ENCODE measurements around the gene SDE2.

SDE2 gene

DNA sequence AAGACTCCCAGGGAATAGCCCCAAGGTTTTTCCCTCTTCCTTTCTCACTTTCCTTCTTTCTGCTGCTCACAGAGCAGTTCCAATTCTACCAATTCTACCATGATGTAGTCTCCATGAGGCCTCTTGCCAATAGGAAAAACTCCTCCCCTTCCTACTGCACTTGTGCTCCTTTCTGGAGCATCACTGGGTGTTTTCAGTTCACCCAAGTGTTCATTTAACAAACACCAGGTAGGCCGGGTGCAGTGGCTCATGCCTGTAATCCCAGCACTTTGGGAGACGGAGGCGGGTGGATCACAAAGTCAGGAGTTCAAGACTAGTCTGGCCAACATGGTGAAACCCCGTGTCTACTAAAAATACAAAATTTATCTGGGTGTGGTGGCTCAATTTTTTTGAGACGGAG lies 36.8 kb upstream of the SDE2 start:
- DNase-seq (ENCODE audit: low spot score): no peak
- TF ChIP-seq, protein P1, sequence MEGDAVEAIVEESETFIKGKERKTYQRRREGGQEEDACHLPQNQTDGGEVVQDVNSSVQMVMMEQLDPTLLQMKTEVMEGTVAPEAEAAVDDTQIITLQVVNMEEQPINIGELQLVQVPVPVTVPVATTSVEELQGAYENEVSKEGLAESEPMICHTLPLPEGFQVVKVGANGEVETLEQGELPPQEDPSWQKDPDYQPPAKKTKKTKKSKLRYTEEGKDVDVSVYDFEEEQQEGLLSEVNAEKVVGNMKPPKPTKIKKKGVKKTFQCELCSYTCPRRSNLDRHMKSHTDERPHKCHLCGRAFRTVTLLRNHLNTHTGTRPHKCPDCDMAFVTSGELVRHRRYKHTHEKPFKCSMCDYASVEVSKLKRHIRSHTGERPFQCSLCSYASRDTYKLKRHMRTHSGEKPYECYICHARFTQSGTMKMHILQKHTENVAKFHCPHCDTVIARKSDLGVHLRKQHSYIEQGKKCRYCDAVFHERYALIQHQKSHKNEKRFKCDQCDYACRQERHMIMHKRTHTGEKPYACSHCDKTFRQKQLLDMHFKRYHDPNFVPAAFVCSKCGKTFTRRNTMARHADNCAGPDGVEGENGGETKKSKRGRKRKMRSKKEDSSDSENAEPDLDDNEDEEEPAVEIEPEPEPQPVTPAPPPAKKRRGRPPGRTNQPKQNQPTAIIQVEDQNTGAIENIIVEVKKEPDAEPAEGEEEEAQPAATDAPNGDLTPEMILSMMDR (IDR thresholded peaks at IDR 0.05; ENCODE audit: extremely low read depth, missing control alignments): no peak

DNA sequence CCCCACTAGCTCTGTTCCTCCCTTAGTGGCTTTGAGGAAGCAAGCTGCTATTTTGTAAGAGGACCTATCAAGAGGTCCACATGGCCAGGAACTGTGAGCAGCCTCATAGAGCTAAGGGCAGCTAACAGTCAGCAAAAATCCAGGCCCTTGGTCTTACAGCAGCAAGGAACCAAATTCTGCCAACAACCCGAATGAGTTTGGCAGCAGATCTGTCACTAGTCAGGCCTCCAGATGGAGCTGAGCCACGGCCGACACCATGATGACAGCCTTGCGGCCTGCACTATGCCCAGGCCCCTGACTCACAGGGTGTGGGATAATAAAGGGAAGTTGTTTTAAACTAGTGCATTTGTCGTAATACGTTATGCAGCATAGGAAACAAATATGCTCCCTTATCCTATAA lies 35.3 kb upstream of the SDE2 start:
- DNase-seq (ENCODE audit: low spot score): no peak
- TF ChIP-seq, protein P1 (IDR thresholded peaks at IDR 0.05; ENCODE audit: extremely low read depth, missing control alignments): no peak

DNA sequence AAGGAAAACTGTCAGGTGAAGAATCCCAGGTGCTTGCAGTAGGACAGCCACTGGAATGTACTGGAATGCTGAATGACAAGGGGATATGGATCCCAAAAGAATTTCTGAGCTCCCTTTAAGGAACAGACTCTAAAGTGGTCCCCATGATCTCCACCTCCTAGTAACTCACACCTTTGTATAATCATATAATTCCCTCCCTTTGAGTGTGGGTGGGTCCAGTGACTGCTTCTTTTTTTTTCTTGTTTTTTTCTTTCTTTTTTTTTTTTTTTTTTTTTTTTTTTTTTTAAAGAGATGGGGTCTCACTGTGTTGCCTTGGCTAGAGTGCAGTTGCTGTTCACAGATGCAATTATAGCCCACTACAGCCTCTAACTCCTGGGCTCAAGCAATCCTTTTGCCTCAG lies 34.8 kb upstream of the SDE2 start:
- DNase-seq (ENCODE audit: low spot score): no peak
- TF ChIP-seq, protein P1 (IDR thresholded peaks at IDR 0.05; ENCODE audit: extremely low read depth, missing control alignments): no peak

DNA sequence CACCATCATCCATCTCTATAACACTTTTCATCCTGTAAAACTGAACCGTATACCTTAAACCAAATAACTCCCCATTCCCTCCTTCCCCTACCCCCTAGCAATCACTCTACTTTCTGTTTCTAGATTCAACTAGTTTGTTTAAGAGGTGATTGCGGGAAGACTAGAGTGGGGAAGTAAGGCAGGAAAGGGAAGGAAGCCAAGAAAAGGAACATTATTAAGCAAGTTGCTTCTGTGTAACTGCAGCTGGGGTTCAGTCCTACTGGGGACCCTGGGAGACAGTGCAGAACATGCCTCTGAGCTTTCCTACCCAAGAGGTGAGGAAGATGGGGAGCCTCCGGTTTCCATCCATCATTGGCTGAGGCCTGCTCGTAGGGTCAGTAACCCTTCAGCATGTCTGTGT lies 34.4 kb upstream of the SDE2 start:
- DNase-seq (ENCODE audit: low spot score): no peak

DNA sequence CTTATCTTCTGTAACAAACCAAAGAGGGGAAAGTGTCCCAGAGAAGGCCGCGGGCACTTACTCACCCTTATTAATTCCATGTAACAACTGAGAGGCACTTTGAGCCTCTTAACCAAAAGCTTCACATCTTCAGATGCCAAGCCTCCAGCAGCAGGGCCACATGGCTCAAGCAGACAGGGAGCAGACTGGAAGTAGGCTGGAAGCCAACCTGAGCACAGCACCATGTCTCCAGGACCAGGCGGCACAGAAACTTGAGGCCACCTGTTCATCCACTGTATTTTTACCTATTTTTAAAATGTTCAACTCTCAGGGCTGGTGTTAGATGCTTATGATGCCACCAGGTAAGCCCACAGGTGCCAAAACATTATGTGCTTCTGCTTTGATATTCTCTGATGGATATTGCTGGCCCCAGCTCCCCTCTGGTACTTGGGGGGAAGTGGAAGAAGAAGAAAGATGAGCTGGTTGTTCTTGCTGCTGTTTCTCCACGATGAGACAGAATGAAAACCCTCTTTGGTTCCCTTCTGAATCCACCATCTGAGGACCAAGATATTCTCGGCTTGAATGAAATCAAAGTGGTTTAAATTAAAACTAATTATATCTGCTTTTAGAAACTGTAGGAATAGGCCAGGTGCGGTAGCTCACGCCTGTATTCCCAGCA lies 30.6 kb upstream of the SDE2 start:
- peak; percentile 18 for DNase-seq (ENCODE audit: low spot score)
- TF ChIP-seq, protein P1 (IDR thresholded peaks at IDR 0.05; ENCODE audit: extremely low read depth, missing control alignments): no peak

More for the DNA sequence above, 34.4 kb upstream of the SDE2 start:
- TF ChIP-seq, protein P1 (IDR thresholded peaks at IDR 0.05; ENCODE audit: extremely low read depth, missing control alignments): no peak

DNA sequence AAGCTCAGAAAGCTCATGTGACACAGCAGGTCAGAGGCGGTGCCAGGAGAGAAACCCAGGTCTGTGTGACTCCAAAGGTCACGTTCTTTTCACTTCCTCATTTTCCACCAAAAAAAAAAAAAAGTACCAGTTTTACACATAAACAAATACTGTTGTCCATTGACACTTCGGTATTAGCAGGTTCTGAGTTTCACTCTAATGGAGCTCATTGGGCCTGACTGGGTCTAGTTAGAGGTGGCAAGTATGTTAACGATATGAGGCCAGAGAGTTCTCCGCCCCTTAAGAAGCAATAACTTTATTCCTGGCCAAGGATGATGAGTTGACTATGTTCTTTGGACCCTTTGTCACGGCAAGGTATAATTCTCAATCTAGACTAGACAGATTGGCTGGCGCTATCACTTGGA lies 30.0 kb upstream of the SDE2 start:
- peak; percentile 62 for DNase-seq (ENCODE audit: low spot score)
- TF ChIP-seq, protein P1 (IDR thresholded peaks at IDR 0.05; ENCODE audit: extremely low read depth, missing control alignments): no peak

DNA sequence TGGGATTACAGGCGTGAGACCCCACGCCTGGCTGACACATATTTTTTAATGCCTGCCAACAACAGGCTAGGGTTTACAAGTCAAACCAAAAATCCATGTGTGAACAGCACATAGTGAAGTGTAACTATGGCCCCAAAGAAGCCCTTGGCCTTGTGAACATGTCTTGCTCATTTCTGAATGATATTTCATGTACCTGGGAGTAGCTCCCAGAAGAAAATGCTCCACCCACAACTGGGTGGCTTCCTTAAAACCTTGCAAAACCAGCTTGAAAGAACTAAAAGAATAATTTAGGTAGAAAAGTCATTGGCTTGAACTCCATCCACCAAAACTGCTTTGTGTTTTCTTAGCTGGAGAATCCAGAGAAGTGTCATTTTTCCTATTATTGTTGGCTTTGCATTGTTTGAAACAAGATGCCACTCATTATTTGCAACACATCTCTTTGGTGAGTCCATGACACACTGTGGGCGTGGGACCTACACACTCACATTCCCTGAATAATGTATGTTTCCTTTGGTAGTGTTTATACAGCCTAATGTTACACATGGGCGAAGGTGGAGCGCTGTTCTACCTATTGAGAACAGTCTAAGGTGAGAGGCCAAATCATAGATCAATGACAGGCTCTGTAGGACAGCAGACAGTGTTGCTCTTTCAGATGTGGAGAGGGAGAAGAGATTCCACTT lies 28.5 kb upstream of the SDE2 start:
- DNase-seq (ENCODE audit: low spot score): no peak

More for the DNA sequence above, 28.5 kb upstream of the SDE2 start:
- TF ChIP-seq, protein P1 (IDR thresholded peaks at IDR 0.05; ENCODE audit: extremely low read depth, missing control alignments): no peak
